ENCODE results near the gene DET1.

Gene DET1

GRCh38 chr15:88591384-88591783 lies 44.9 kb upstream of the DET1 start:
- H3K27ac ChIP-seq (ENCODE audit: extremely low read depth, low read depth, low read length) = no peak overlapping the region
- peaks cover 15% of the 10 kb centered on the region; the same call in 1 of the 2 replicates for H3K4me1 ChIP-seq (ENCODE audit: control insufficient read depth, insufficient read depth, low read length)
- H3K36me3 ChIP-seq (ENCODE audit: control insufficient read depth in 2 of 2, insufficient read depth in 1 of 2, low read length in 2 of 2) = no peaks in the 10 kb centered on the region
- no peak for TF ChIP-seq TSHZ1 (tag by site-specific recombination; IDR thresholded peaks at IDR 0.05; ENCODE audit: borderline replicate concordance)
- TF ChIP-seq ZNF146 (tag by site-specific recombination; IDR thresholded peaks at IDR 0.05) = peak; percentile 91
- ChIA-PET CTCF (no interaction called here), POLR2A (no interaction called here)
- no peaks in the 10 kb centered on the region for H3K9me3 ChIP-seq (ENCODE audit: control insufficient read depth, insufficient read depth, low read depth, low read length)
- no peak overlapping the region for H3K4me3 ChIP-seq (ENCODE audit: low read depth, low read length)

- no peak overlapping the region for H3K27ac ChIP-seq (ENCODE audit: extremely low read depth, low read depth, low read length)
- no peak for TF ChIP-seq ZEB2 (tag by site-specific recombination; IDR thresholded peaks at IDR 0.05)
- no peak for TF ChIP-seq PBX3 (CRISPR knock-in tag; IDR thresholded peaks at IDR 0.05)
- TF ChIP-seq ZNF626 (tag by site-specific recombination; IDR thresholded peaks at IDR 0.05) = no peak
- no peak for TF ChIP-seq ZNF175 (tag by site-specific recombination; IDR thresholded peaks at IDR 0.05)
- no peak for TF ChIP-seq ZNF302 (tag by site-specific recombination; IDR thresholded peaks at IDR 0.05; ENCODE audit: low read depth)
- no peak for TF ChIP-seq YY1 (tag by site-specific recombination; IDR thresholded peaks at IDR 0.05)
- no peaks in the 10 kb centered on the region for H3K36me3 ChIP-seq (ENCODE audit: control insufficient read depth in 2 of 2, insufficient read depth in 1 of 2, low read length in 2 of 2)
- H3K4me3 ChIP-seq (ENCODE audit: low read depth, low read length) = no peak overlapping the region
- no peaks in the 10 kb centered on the region for H3K9me3 ChIP-seq (ENCODE audit: control insufficient read depth, insufficient read depth, low read depth, low read length)
- H3K4me1 ChIP-seq (ENCODE audit: control insufficient read depth, insufficient read depth, low read length) = peaks cover 19% of the 10 kb centered on the region
- CTCF ChIA-PET = no interaction called here
- POLR2A ChIA-PET = no interaction called here
Measured at GRCh38 chr15:88590759-88591158, 44.3 kb upstream of the DET1 start.

GRCh38 chr15:88586401-88587162 lies 40.1 kb upstream of the DET1 start:
- Histone ChIP-seq H3K4me1 (ENCODE audit: control insufficient read depth, insufficient read depth, low read length) (peaks cover 18% of the 10 kb centered on the region), H3K9me3 (ENCODE audit: control insufficient read depth, insufficient read depth, low read depth, low read length) (no peaks in the 10 kb centered on the region), H3K4me3 (ENCODE audit: low read depth, low read length) (no peak overlapping the region), H3K27ac (ENCODE audit: extremely low read depth, low read depth, low read length) (peak overlapping the region; percentile 65), H3K36me3 (ENCODE audit: control insufficient read depth in 2 of 2, insufficient read depth in 1 of 2, low read length in 2 of 2) (no peaks in the 10 kb centered on the region; a peak in 1 of 3 replicates)
- ChIA-PET CTCF (interaction anchor here (0.5 to 0.9 kb wide), 2 partner anchors 29 to 257 kb away, joined by 3 to 4 read pairs; no protein-coding TSS in a partner anchor), POLR2A (interaction anchor here (0.9 kb wide), 1 partner anchor 119 kb away, joined by 3 read pairs; the partner anchor contains the start of genes MRPL46 and MRPS11)
- 0 out of 2 replicates have a peak, but pooled peaks have one; percentile 22 for TF ChIP-seq ZNF335 (tag by site-specific recombination; conservative IDR thresholded peaks at IDR 0.05)
- peak; percentile 57 for TF ChIP-seq ZNF518A (tag by site-specific recombination; conservative IDR thresholded peaks at IDR 0.05; ENCODE audit: low read depth)
- TF ChIP-seq GFI1B (tag by site-specific recombination; IDR thresholded peaks at IDR 0.05) = peak; percentile 51; the same call in 1 of the 2 replicates
- TF ChIP-seq GLIS1 (tag by site-specific recombination; IDR thresholded peaks at IDR 0.05) = peak; percentile 98
- TF ChIP-seq ZNF10 (tag by site-specific recombination; IDR thresholded peaks at IDR 0.05) = 0 out of 2 replicates have a peak, but pooled peaks have one; percentile 45
- TF ChIP-seq ZNF580 (tag by site-specific recombination; IDR thresholded peaks at IDR 0.05) = peak; percentile 58; the same call in 1 of the 2 replicates
- TF ChIP-seq TSHZ1 (tag by site-specific recombination; IDR thresholded peaks at IDR 0.05; ENCODE audit: borderline replicate concordance) = peak; percentile 35; the same call in 1 of the 2 replicates
- TF ChIP-seq TCF7L2 (IDR thresholded peaks at IDR 0.05; ENCODE audit: borderline replicate concordance, low read depth, low read length) = peak; percentile 91

Measured in HEK293 (cell line).